H1 (cell line): ENCODE results near the gene ZNF100. TPM values are rescaled to one million over a fixed set of nuclear protein-coding genes. Genes with fewer than 3 reads are reported as not detected.

Experiments
- CTCF ChIA-PET: fragments of 300-600 bp; sonication (Branson Sonifier 250); formaldehyde crosslinking; loops from one replicate; lab custom pipeline; 2021; ENCODE audit not compliant: partially characterized antibody; lab: Charles Lee
- POLR2A ChIA-PET: fragments of 300-600 bp; sonication (Branson Sonifier 250); formaldehyde crosslinking; loops from one replicate; lab custom pipeline; 2021; ENCODE audit warnings: inconsistent platforms; ENCODE audit not compliant: partially characterized antibody; lab: Charles Lee
- DNase-seq, 2 experiments: peaks; one replicate each; pipeline versions ENCODE4 v3.0.0 to v3.0.0-alpha.2; 2010 to 2022; ENCODE audit warnings: low spot score in 2 of 2, low read depth in 1 of 2, mixed read lengths in 1 of 2
- FAIRE-seq: peaks from 2 replicates; lab custom pipeline; 2011; peaks lifted over from hg19 to GRCh38; lab: Jason Lieb, UNC
- H2AFZ ChIP-seq: 2 replicates; pipeline ENCODE4 v1.8.1; 2012; ENCODE audit warnings: low read length, inconsistent platforms
- H2AK5ac ChIP-seq: 2 replicates; pipeline ENCODE4 v1.6.1; 2013; ENCODE audit warnings: low read depth, low read length
- H2BK120ac ChIP-seq: replicated peaks from 2 replicates; pipeline ENCODE3; 2013; ENCODE audit warnings: low read depth, low read length, inconsistent platforms
- H2BK12ac ChIP-seq: 2 replicates; pipeline ENCODE4 v1.6.1; 2013; ENCODE audit warnings: low read depth, low read length
- H2BK15ac ChIP-seq: 2 replicates; pipeline ENCODE4 v1.6.1; 2013; ENCODE audit warnings: low read length
- H2BK20ac ChIP-seq: 2 replicates; pipeline ENCODE4 v1.6.1; 2013; ENCODE audit warnings: low read length
- H2BK5ac ChIP-seq: 2 replicates; pipeline ENCODE4 v1.6.1; 2013; ENCODE audit warnings: low read depth, low read length
- H3K14ac ChIP-seq: 2 replicates; pipeline ENCODE4 v1.6.1; 2013; ENCODE audit warnings: inconsistent platforms; ENCODE audit not compliant: insufficient read length
- H3K18ac ChIP-seq: 2 replicates; pipeline ENCODE4 v1.6.1; 2013; ENCODE audit warnings: low read length; ENCODE audit errors: extremely low read depth
- H3K23ac ChIP-seq: 2 replicates; pipeline ENCODE4 v1.6.1; 2013; ENCODE audit warnings: inconsistent platforms; ENCODE audit not compliant: insufficient read length
- H3K23me2 ChIP-seq: 2 replicates; pipeline ENCODE4 v1.6.1; 2013; ENCODE audit warnings: low read depth, low read length
- H3K27ac ChIP-seq: 2 replicates; pipeline ENCODE4 v1.6.1; 2011; ENCODE audit warnings: low read depth, low read length, inconsistent platforms
- H3K27me3 ChIP-seq, 4 experiments: replicated peaks in 1 of 4; 1 replicate in 1 of 4; 2 replicates in 3 of 4; pipeline versions ENCODE4 v1.6.1 to v1.8.1; 2011 to 2013; ENCODE audit warnings: low read length in 3 of 4, mild to moderate bottlenecking in 3 of 4, inconsistent platforms in 2 of 4, mixed read lengths in 2 of 4, moderate library complexity in 1 of 4; ENCODE audit not compliant: control insufficient read depth in 3 of 4, insufficient read depth in 3 of 4; ENCODE audit errors: extremely low read depth in 1 of 4
- H3K36me3 ChIP-seq, 4 experiments: 2 replicates each; pipeline versions ENCODE4 v1.6.1 to v1.8.1; 2011 to 2013; ENCODE audit warnings: mild to moderate bottlenecking in 4 of 4, low read length in 3 of 4, moderate library complexity in 2 of 4, control low read depth in 1 of 4, inconsistent platforms in 1 of 4; ENCODE audit not compliant: insufficient read depth in 4 of 4, control insufficient read depth in 2 of 4
- H3K4ac ChIP-seq: replicated peaks from 2 replicates; pipeline ENCODE3; 2013; ENCODE audit warnings: low read length, low read depth, mixed read lengths, inconsistent platforms; ENCODE audit not compliant: insufficient read length
- H3K4me1 ChIP-seq, 4 experiments: replicated peaks in 1 of 4; 1 replicate in 1 of 4; 2 replicates in 3 of 4; pipeline versions ENCODE4 v1.6.1 to v1.8.1; 2011 to 2013; ENCODE audit warnings: low read length in 3 of 4, inconsistent platforms in 2 of 4, mixed read lengths in 1 of 4; ENCODE audit not compliant: insufficient read depth in 4 of 4, control insufficient read depth in 3 of 4
- H3K4me2 ChIP-seq, 2 experiments: 2 replicates each; pipeline versions ENCODE4 v1.6.1 to v1.8.1; 2011 to 2013; ENCODE audit warnings: low read depth in 2 of 2, low read length in 2 of 2, control low read depth in 1 of 2, inconsistent platforms in 1 of 2, mild to moderate bottlenecking in 1 of 2; ENCODE audit not compliant: insufficient read depth in 1 of 2
- H3K4me3 ChIP-seq, 4 experiments: fragments of 200-600, 300-600 bp in 1 of 4; sonication (generic), shearing (Covaris generic), sonication (Bioruptor Twin) in 1 of 4; 2 replicates each; pipeline versions ENCODE4 v1.5.1 to v1.8.1; 2011 to 2016; ENCODE audit warnings: low read length in 4 of 4, low read depth in 3 of 4, control low read depth in 2 of 4, inconsistent platforms in 2 of 4, mild to moderate bottlenecking in 2 of 4, mixed read lengths in 1 of 4, moderate library complexity in 1 of 4; ENCODE audit not compliant: insufficient read depth in 2 of 4; ENCODE audit errors: extremely low read depth in 1 of 4
- H3K56ac ChIP-seq: replicated peaks from 2 replicates; pipeline ENCODE3; 2013; ENCODE audit warnings: low read depth, mild to moderate bottlenecking, mixed read lengths, low read length, inconsistent platforms; ENCODE audit not compliant: insufficient read length
- H3K79me1 ChIP-seq: 2 replicates; pipeline ENCODE4 v1.6.1; 2013; ENCODE audit warnings: low read depth, low read length, control low read depth
- H3K79me2 ChIP-seq, 2 experiments: 2 replicates each; pipeline versions ENCODE4 v1.6.1 to v1.8.1; 2012 to 2013; ENCODE audit warnings: low read length in 2 of 2, mild to moderate bottlenecking in 2 of 2, inconsistent platforms in 1 of 2; ENCODE audit not compliant: insufficient read depth in 2 of 2, control insufficient read depth in 1 of 2
- H3K9ac ChIP-seq, 4 experiments: replicated peaks in 1 of 4; 1 replicate in 1 of 4; 2 replicates in 3 of 4; pipeline versions ENCODE4 v1.6.1 to v1.8.1; 2011 to 2013; ENCODE audit warnings: low read depth in 3 of 4, low read length in 3 of 4, control low read depth in 2 of 4, mild to moderate bottlenecking in 2 of 4, moderate library complexity in 2 of 4, inconsistent platforms in 1 of 4; ENCODE audit errors: extremely low read depth in 1 of 4
- H3K9me3 ChIP-seq, 2 experiments: 2 replicates each; pipeline versions ENCODE4 v1.6.1 to v1.8.1; 2012 to 2013; ENCODE audit warnings: mild to moderate bottlenecking in 2 of 2, moderate library complexity in 2 of 2, control low read depth in 1 of 2, inconsistent platforms in 1 of 2, low read depth in 1 of 2, low read length in 1 of 2, mixed read lengths in 1 of 2; ENCODE audit not compliant: insufficient read depth in 2 of 2
- H4K20me1 ChIP-seq, 2 experiments: replicated peaks in 1 of 2; 2 replicates each; pipeline versions ENCODE3 to v1.8.1; 2011 to 2013; ENCODE audit warnings: inconsistent platforms in 2 of 2, low read length in 2 of 2, mild to moderate bottlenecking in 1 of 2; ENCODE audit not compliant: insufficient read depth in 2 of 2, control insufficient read depth in 1 of 2
- H4K5ac ChIP-seq: 2 replicates; pipeline ENCODE4 v1.6.1; 2013; ENCODE audit warnings: low read length, low read depth, mixed read lengths, inconsistent platforms; ENCODE audit not compliant: insufficient read length
- H4K8ac ChIP-seq: 2 replicates; pipeline ENCODE4 v1.8.0; 2013; ENCODE audit warnings: mild to moderate bottlenecking, moderate library complexity, low read length, inconsistent platforms; ENCODE audit not compliant: insufficient read depth; ENCODE audit errors: extremely low read depth
- H4K91ac ChIP-seq: replicated peaks from 2 replicates; pipeline ENCODE3; 2013; ENCODE audit warnings: low read length, mixed read lengths, inconsistent platforms; ENCODE audit not compliant: insufficient read length
- ASH2L ChIP-seq: fragments of 200-600, 300-600 bp; sonication (generic); IDR thresholded peaks from one replicate; pipeline ENCODE4 v1.7.1; 2017; ENCODE audit warnings: low read length
- CBX5 ChIP-seq: fragments of 300-800, 300-1000 bp; sonication (generic); IDR thresholded peaks from 2 replicates; pipeline ENCODE4 v1.7.1; 2016; ENCODE audit warnings: antibody characterized with exemption, low read length, low read depth
- CEBPB ChIP-seq: IDR thresholded peaks from 2 replicates; pipeline ENCODE4 v1.6.1; 2012; ENCODE audit warnings: low read depth, low read length
- EP300 ChIP-seq, 2 experiments: IDR thresholded peaks; 1 replicate in 1 of 2; 2 replicates in 1 of 2; pipeline ENCODE4 v1.6.1; 2011 to 2012; ENCODE audit warnings: low read depth in 2 of 2, low read length in 2 of 2, mild to moderate bottlenecking in 2 of 2, borderline replicate concordance in 1 of 2, inconsistent platforms in 1 of 2, moderate library complexity in 1 of 2
- FOSL1 ChIP-seq: IDR thresholded peaks from 2 replicates; pipeline ENCODE4 v1.6.1; 2011; ENCODE audit warnings: mild to moderate bottlenecking, low read depth, low read length, moderate library complexity; ENCODE audit not compliant: insufficient read depth
- RBBP5 ChIP-seq: IDR thresholded peaks from 2 replicates; pipeline ENCODE4 v1.7.1; 2012; ENCODE audit warnings: low read depth, mild to moderate bottlenecking, inconsistent platforms, low read length, moderate library complexity, borderline replicate concordance
- SIRT6 ChIP-seq: IDR thresholded peaks from one replicate; pipeline ENCODE4 v1.7.1; 2012; ENCODE audit warnings: low read length, inconsistent platforms
- SP1 ChIP-seq: IDR thresholded peaks from 2 replicates; pipeline ENCODE4 v1.6.1; 2011; ENCODE audit warnings: low read depth, low read length
- WGBS, 2 experiments: shearing (Covaris generic) in 1 of 2; methylation state at CpG; one replicate each; pipeline versions ENCODE4 v1.1.6 to v1.1.7; 2013 to 2015; ENCODE audit warnings: low lambda C conversion rate in 2 of 2, mixed read lengths in 2 of 2, inconsistent platforms in 1 of 2, low coverage in 1 of 2, missing lambda C conversion rate in 1 of 2; ENCODE audit not compliant: insufficient replicate concordance in 2 of 2, insufficient coverage in 1 of 2, insufficient read length in 1 of 2; ENCODE audit errors: extremely low coverage in 1 of 2, missing lambda C conversion rate in 1 of 2; 5-methylcytosine and 5-hydroxymethylcytosine counted together
- polyA plus RNA-seq, 7 experiments: library from polyadenylated mRNA; depleted of rRNA in 3 of 7; stranded (reverse) in 5 of 7; unstranded in 2 of 7; fragments of >200 nt in 5 of 7; fragments of 200-250 nt in 2 of 7; gene quantifications; 1 replicate in 5 of 7; 2 replicates in 1 of 7; 4 replicates in 1 of 7; pipeline versions ENCODE4 v1.2.1 to v1.2.3, GENCODE V29; 2011 to 2013; ENCODE audit warnings: missing spikeins in 2 of 7, mixed read lengths in 2 of 7
- total RNA-seq: library from RNA; stranded (reverse); fragmentation: NEBNext Ultra II Directional; extraction: Animal tissue kit (Norgen Biotek cat#: 25700); gene quantifications from 2 replicates; pipeline ENCODE4 v1.2.1, GENCODE V29; 2021
- TF ChIP-seq, protein P1 (sequence below): IDR thresholded peaks from 2 replicates; pipeline ENCODE4 v1.6.1; 2012; ENCODE audit warnings: inconsistent platforms

ZNF100 gene
- total and polyA plus RNA-seq, 2 of the 8 experiments (the other 6 are each of a cell fraction or from before 2014, with no cell fraction given) = 4.9 to 30.8 TPM

DNA sequence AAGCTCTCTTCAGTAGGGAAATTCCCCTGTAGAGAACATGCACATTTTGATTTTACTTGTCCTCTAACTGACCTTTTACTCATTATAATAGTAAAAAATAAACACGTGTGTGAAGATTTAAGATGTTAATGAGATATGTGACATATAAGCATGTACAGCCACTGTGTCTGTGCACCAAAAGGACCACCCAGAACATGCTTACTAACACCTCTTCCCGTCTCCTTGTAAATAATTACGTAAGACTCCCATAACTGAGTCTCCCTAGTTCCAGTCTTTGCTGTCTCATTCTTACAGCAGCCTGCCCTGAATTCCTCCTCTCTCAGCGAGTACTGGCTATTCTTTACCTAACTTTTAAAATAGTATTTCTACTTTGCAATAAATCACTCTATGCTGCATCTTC is 53.6 kb downstream of the ZNF100 start:
- Histone ChIP-seq H4K5ac (no peak overlapping the region), H3K23ac (no peak overlapping the region), H2BK20ac (no peak overlapping the region), H3K4me2 (no peak overlapping the region), H3K27me3 (no peaks in the 10 kb centered on the region), H3K56ac (no peak overlapping the region), H3K27ac (no peak overlapping the region), H4K91ac (no peak overlapping the region), H3K9ac (no peak overlapping the region), H2BK12ac (no peak overlapping the region), H3K9me3 (peaks cover 6 to 7% of the 10 kb centered on the region in 2 experiments; a peak in 2 of 4 replicates), H2BK5ac (no peak overlapping the region), H3K4me3 (no peak overlapping the region), H2BK120ac (no peak overlapping the region), H3K36me3 (peaks cover 0 to 3% (median 0%) of the 10 kb centered on the region in 4 experiments; a peak in 1 of 8 replicates), H3K18ac (no peak overlapping the region), H3K79me1 (no peaks in the 10 kb centered on the region), H2BK15ac (no peak overlapping the region), H3K4me1 (no peaks in the 10 kb centered on the region), H4K8ac (no peak overlapping the region), H3K23me2 (no peaks in the 10 kb centered on the region), H4K20me1 (no peaks in the 10 kb centered on the region), H3K4ac (no peak overlapping the region), H3K14ac (no peak overlapping the region), H3K79me2 (no peaks in the 10 kb centered on the region), H2AK5ac (no peak overlapping the region), H2AFZ (no peak overlapping the region)
- no peak for DNase-seq
- FAIRE-seq = no peak
- TF ChIP-seq RBBP5 (no peak), SIRT6 (no peak), ASH2L (no peak), CEBPB (no peak), EP300 (IDR thresholded peaks at IDR 0.05; ENCODE audit: borderline replicate concordance in 1 of 2, low read depth in 2 of 2, low read length in 2 of 2) (no peak), FOSL1 (no peak), CBX5 (no peak), SP1 (no peak)
- TF ChIP-seq, protein P1, sequence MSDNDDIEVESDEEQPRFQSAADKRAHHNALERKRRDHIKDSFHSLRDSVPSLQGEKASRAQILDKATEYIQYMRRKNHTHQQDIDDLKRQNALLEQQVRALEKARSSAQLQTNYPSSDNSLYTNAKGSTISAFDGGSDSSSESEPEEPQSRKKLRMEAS = no peak
- CTCF ChIA-PET = no interaction called here
- POLR2A ChIA-PET = no interaction called here
- WGBS, 2 experiments = 84% methylated on average over 4 of the region's 4 CpGs; no CpG with 5 or more reads in 1 of the 2 experiments
